Measurements from ENCODE around the gene AHRR.
A peak's percentile ranks its signal among the peaks of the same experiment; 100 is the strongest.

The AHRR gene

GRCh38 chr5:429453-430188, 108.1 kb downstream of the AHRR start:
- DNase-seq (ENCODE audit: low spot score): no peak

- no peak for DNase-seq (ENCODE audit: low spot score)
Observed at GRCh38 chr5:430214-430925, 108.9 kb downstream of the AHRR start.

GRCh38 chr5:431001-431710, 109.6 kb downstream of the AHRR start:
- no peak for DNase-seq (ENCODE audit: low spot score)

- no peak for DNase-seq (ENCODE audit: low spot score)
Observed at GRCh38 chr5:431711-432050, 110.2 kb downstream of the AHRR start.

- no peak for DNase-seq (ENCODE audit: low spot score)
Observed at GRCh38 chr5:432201-432927, 110.8 kb downstream of the AHRR start.

GRCh38 chr5:432928-433791, 111.6 kb downstream of the AHRR start:
- DNase-seq (ENCODE audit: low spot score): no peak

GRCh38 chr5:433836-434235, 112.3 kb downstream of the AHRR start:
- no peak for DNase-seq (ENCODE audit: low spot score)

GRCh38 chr5:434443-435146, 113.1 kb downstream of the AHRR start:
- no peak for DNase-seq (ENCODE audit: low spot score)

- DNase-seq (ENCODE audit: low spot score): no peak
Observed at GRCh38 chr5:435156-435790, 113.8 kb downstream of the AHRR start.

GRCh38 chr5:435961-436640, 114.6 kb downstream of the AHRR start:
- no peak for DNase-seq (ENCODE audit: low spot score)

GRCh38 chr5:436641-436975, 115.1 kb downstream of the AHRR start:
- DNase-seq (ENCODE audit: low spot score): no peak

- DNase-seq (ENCODE audit: low spot score): no peak
Observed at GRCh38 chr5:437281-437771, 115.8 kb downstream of the AHRR start.

- no peak for DNase-seq (ENCODE audit: low spot score)
Observed at GRCh38 chr5:438481-438981, 117.0 kb downstream of the AHRR start.

- no peak for DNase-seq (ENCODE audit: low spot score)
Observed at GRCh38 chr5:439181-439580, 117.7 kb downstream of the AHRR start.

GRCh38 chr5:439636-440035, 118.1 kb downstream of the AHRR start:
- DNase-seq (ENCODE audit: low spot score): no peak

GRCh38 chr5:440401-441201, 119.1 kb downstream of the AHRR start:
- no peak for DNase-seq (ENCODE audit: low spot score)

- no peak for DNase-seq (ENCODE audit: low spot score)
Observed at GRCh38 chr5:441996-442334, 120.5 kb downstream of the AHRR start.

- DNase-seq (ENCODE audit: low spot score): peak; percentile 78
Observed at GRCh38 chr5:442335-443238, 121.1 kb downstream of the AHRR start, which contains the start of gene EXOC3. EXOC3 (plus strand) TSS chr5:443176; CDS start chr5:446206, 3,030 bp downstream.
